GM19467 (cell line): Measurements from ENCODE around the gene AKR1C1.
"Not testable (repeated sequence)": the region's sequence is repeated elsewhere in the genome, so short reads cannot be mapped to it uniquely, and the experiment has no call there.

Experiments
- ATAC-seq: cut with Tn5 transposase; IDR thresholded peaks from one replicate; pipeline ENCODE4 v1.9.1; 2021; ENCODE audit warnings: mild to moderate bottlenecking, moderate library complexity; ENCODE audit not compliant: unreplicated experiment

The AKR1C1 gene

GRCh38 chr10:4962876-4963814 lies at the start of gene AKR1C1:
TSS of gene AKR1C1 (plus strand) at chr10:4963415. CDS start at chr10:4963445, 30 bp downstream.
- ATAC-seq, result not testable (repeated sequence)

- ATAC-seq, result no peak
These were observed 48.9 kb upstream of the AKR1C1 start for GRCh38 chr10:4914213-4914850.

- ATAC-seq, result no peak
These were observed 47.0 kb upstream of the AKR1C1 start for GRCh38 chr10:4916086-4916716.

- no peak for ATAC-seq
These were observed 45.0 kb upstream of the AKR1C1 start for GRCh38 chr10:4918236-4918635.

- ATAC-seq, result not testable (repeated sequence)
These were observed 38.7 kb upstream of the AKR1C1 start for GRCh38 chr10:4924482-4924881.

- ATAC-seq, result no peak
These were observed 36.8 kb upstream of the AKR1C1 start for GRCh38 chr10:4926400-4926799.

GRCh38 chr10:4931587-4931986 lies 31.6 kb upstream of the AKR1C1 start:
- ATAC-seq, result no peak

GRCh38 chr10:4934391-4934987 lies 28.7 kb upstream of the AKR1C1 start:
- ATAC-seq, result no peak

GRCh38 chr10:4937346-4937745 lies 25.9 kb upstream of the AKR1C1 start:
- no peak for ATAC-seq

- no peak for ATAC-seq
These were observed 23.8 kb upstream of the AKR1C1 start for GRCh38 chr10:4939224-4940072.

- not testable (repeated sequence) for ATAC-seq
These were observed 23.2 kb upstream of the AKR1C1 start for GRCh38 chr10:4940073-4940428.

GRCh38 chr10:4940909-4941308 lies 22.3 kb upstream of the AKR1C1 start:
- not testable (repeated sequence) for ATAC-seq

GRCh38 chr10:4941540-4942330 lies 21.5 kb upstream of the AKR1C1 start:
- no peak for ATAC-seq

GRCh38 chr10:4942931-4943330 lies 20.3 kb upstream of the AKR1C1 start:
- not testable (repeated sequence) for ATAC-seq

GRCh38 chr10:4943416-4943815 lies 19.8 kb upstream of the AKR1C1 start:
- ATAC-seq, result not testable (repeated sequence)

- no peak for ATAC-seq
These were observed 19.4 kb upstream of the AKR1C1 start for GRCh38 chr10:4943821-4944220.

- ATAC-seq, result no peak
These were observed 18.4 kb upstream of the AKR1C1 start for GRCh38 chr10:4944841-4945240.

GRCh38 chr10:4945766-4946717 lies 17.2 kb upstream of the AKR1C1 start:
- no peak for ATAC-seq
